Measurements from ENCODE around the gene SH3BGRL3. TPM values are rescaled to one million over a fixed set of nuclear protein-coding genes. Genes with fewer than 3 reads are reported as not detected.

Gene SH3BGRL3
- total and polyA plus RNA-seq, 2 experiments from 2014 or later: 30.9 to 370 TPM

DNA sequence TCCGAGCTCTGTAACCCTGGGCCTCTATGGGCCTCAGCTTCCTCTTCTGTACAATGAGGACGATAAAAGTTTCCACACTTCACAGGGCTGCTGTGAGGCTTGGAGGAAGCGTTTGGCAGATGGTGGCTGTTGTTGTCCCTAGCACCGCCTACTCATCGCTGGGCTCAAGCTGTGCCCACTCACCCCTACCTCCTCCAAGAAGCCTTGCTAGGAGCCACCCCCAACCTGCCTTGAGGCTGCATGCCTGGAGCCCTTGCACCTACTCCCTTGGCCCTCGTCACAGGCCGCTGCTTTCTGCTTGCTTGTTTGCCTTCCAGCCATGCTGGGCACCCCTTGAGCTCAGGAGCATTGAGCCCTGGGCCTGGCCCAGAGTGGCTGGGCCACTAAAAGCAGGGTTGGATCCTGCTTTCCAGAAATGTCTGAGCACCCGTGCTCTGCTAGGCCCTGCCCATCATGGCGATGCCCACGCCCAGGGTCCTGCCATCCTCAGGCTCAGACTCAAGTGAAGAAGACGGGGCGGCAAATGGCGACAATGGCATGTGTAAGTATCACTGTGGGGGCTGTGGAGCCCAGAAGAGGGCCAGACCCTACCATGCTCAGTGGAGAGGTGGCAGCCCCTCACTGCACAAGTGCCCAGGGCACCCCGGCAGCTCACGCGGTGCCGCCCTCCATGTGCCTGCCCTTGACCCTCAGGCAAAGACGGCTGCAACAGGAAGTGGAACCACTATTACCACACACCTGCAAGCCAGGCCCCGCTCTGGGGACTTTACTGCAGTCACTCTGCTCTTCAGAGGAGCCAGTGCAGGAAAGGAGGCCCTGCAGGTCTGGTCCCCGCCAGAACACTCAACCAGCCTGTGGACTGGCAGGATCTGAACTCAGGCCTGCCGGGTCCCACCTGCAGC, 9.5 kb downstream of the SH3BGRL3 start:
- ATAC-seq (no peak), DNase-seq (ENCODE audit: low spot score) (no peak)
- 0 out of 2 replicates have a peak, but pooled peaks cover 3% of the 10 kb centered on the region for H4K20me1 ChIP-seq (replicated peaks; ENCODE audit: insufficient read depth)
- H3F3A ChIP-seq (replicated peaks; ENCODE audit: low read depth): no peaks in the 10 kb centered on the region
- H3K27ac Mint-ChIP-seq: peak overlapping the region; percentile 56; the same call in 1 of the 2 replicates
- H3K4me3 ChIP-seq: no peak overlapping the region
- H3K4me1 ChIP-seq (ENCODE audit: insufficient read depth): peaks cover 9% of the 10 kb centered on the region; the same call in 1 of the 2 replicates
- no peak overlapping the region for H3K27ac ChIP-seq (ENCODE audit: low read depth)
- H3K9me3 Mint-ChIP-seq: no peaks in the 10 kb centered on the region
- no peak for TF ChIP-seq NANOG (IDR thresholded peaks at IDR 0.05; ENCODE audit: borderline replicate concordance)
- TF ChIP-seq, protein P1, sequence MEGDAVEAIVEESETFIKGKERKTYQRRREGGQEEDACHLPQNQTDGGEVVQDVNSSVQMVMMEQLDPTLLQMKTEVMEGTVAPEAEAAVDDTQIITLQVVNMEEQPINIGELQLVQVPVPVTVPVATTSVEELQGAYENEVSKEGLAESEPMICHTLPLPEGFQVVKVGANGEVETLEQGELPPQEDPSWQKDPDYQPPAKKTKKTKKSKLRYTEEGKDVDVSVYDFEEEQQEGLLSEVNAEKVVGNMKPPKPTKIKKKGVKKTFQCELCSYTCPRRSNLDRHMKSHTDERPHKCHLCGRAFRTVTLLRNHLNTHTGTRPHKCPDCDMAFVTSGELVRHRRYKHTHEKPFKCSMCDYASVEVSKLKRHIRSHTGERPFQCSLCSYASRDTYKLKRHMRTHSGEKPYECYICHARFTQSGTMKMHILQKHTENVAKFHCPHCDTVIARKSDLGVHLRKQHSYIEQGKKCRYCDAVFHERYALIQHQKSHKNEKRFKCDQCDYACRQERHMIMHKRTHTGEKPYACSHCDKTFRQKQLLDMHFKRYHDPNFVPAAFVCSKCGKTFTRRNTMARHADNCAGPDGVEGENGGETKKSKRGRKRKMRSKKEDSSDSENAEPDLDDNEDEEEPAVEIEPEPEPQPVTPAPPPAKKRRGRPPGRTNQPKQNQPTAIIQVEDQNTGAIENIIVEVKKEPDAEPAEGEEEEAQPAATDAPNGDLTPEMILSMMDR (conservative IDR thresholded peaks at IDR 0.05; ENCODE audit: low read depth in 2 of 2): no peak
- TF ChIP-seq ETS1 (IDR thresholded peaks at IDR 0.05): no peak
- TF ChIP-seq REST (IDR thresholded peaks at IDR 0.05; ENCODE audit: unreplicated experiment): no peak
- TF ChIP-seq STAT1 (IDR thresholded peaks at IDR 0.05; ENCODE audit: unreplicated experiment): no peak
- no peak for TF ChIP-seq EZH2phosphoT487 (IDR thresholded peaks at IDR 0.05; ENCODE audit: unreplicated experiment)
- TF ChIP-seq EZH2 (IDR thresholded peaks at IDR 0.05; ENCODE audit: low read depth, unreplicated experiment): no peak
- TF ChIP-seq ZNF114 (CRISPR knock-in tag; IDR thresholded peaks at IDR 0.05): no peak
- TF ChIP-seq JUNB (IDR thresholded peaks at IDR 0.05; ENCODE audit: unreplicated experiment): no peak
- no peak for TF ChIP-seq ZNF331 (CRISPR knock-in tag; IDR thresholded peaks at IDR 0.05; ENCODE audit: low read depth)
- no peak for TF ChIP-seq POLR2AphosphoS5 (IDR thresholded peaks at IDR 0.05; ENCODE audit: low read depth)
- TF ChIP-seq, protein P2, sequence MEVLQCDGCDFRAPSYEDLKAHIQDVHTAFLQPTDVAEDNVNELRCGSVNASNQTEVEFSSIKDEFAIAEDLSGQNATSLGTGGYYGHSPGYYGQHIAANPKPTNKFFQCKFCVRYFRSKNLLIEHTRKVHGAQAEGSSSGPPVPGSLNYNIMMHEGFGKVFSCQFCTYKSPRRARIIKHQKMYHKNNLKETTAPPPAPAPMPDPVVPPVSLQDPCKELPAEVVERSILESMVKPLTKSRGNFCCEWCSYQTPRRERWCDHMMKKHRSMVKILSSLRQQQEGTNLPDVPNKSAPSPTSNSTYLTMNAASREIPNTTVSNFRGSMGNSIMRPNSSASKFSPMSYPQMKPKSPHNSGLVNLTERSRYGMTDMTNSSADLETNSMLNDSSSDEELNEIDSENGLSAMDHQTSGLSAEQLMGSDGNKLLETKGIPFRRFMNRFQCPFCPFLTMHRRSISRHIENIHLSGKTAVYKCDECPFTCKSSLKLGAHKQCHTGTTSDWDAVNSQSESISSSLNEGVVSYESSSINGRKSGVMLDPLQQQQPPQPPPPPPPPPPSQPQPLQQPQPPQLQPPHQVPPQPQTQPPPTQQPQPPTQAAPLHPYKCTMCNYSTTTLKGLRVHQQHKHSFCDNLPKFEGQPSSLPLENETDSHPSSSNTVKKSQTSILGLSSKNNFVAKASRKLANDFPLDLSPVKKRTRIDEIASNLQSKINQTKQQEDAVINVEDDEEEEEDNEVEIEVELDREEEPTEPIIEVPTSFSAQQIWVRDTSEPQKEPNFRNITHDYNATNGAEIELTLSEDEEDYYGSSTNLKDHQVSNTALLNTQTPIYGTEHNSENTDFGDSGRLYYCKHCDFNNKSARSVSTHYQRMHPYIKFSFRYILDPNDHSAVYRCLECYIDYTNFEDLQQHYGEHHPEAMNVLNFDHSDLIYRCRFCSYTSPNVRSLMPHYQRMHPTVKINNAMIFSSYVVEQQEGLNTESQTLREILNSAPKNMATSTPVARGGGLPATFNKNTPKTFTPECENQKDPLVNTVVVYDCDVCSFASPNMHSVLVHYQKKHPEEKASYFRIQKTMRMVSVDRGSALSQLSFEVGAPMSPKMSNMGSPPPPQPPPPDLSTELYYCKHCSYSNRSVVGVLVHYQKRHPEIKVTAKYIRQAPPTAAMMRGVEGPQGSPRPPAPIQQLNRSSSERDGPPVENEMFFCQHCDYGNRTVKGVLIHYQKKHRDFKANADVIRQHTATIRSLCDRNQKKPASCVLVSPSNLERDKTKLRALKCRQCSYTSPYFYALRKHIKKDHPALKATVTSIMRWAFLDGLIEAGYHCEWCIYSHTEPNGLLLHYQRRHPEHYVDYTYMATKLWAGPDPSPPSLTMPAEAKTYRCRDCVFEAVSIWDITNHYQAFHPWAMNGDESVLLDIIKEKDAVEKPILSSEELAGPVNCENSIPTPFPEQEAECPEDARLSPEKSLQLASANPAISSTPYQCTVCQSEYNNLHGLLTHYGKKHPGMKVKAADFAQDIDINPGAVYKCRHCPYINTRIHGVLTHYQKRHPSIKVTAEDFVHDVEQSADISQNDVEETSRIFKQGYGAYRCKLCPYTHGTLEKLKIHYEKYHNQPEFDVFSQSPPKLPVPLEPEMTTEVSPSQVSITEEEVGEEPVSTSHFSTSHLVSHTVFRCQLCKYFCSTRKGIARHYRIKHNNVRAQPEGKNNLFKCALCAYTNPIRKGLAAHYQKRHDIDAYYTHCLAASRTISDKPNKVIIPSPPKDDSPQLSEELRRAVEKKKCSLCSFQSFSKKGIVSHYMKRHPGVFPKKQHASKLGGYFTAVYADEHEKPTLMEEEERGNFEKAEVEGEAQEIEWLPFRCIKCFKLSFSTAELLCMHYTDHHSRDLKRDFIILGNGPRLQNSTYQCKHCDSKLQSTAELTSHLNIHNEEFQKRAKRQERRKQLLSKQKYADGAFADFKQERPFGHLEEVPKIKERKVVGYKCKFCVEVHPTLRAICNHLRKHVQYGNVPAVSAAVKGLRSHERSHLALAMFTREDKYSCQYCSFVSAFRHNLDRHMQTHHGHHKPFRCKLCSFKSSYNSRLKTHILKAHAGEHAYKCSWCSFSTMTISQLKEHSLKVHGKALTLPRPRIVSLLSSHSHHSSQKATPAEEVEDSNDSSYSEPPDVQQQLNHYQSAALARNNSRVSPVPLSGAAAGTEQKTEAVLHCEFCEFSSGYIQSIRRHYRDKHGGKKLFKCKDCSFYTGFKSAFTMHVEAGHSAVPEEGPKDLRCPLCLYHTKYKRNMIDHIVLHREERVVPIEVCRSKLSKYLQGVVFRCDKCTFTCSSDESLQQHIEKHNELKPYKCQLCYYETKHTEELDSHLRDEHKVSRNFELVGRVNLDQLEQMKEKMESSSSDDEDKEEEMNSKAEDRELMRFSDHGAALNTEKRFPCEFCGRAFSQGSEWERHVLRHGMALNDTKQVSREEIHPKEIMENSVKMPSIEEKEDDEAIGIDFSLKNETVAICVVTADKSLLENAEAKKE (CRISPR knock-in tag; IDR thresholded peaks at IDR 0.05): no peak
- no peak for TF ChIP-seq CREB1 (CRISPR knock-in tag; IDR thresholded peaks at IDR 0.05; ENCODE audit: low read depth)
- H3K36me3 Mint-ChIP-seq (ENCODE audit: low read depth): no peaks in the 10 kb centered on the region; the same call in 1 of the 3 replicates
- peaks cover 36% of the 10 kb centered on the region for H3K4me1 Mint-ChIP-seq
- no peaks in the 10 kb centered on the region for H3K9me2 ChIP-seq (ENCODE audit: insufficient read depth)
- no peaks in the 10 kb centered on the region for H3K79me2 ChIP-seq (replicated peaks; ENCODE audit: insufficient read depth)
- no peak overlapping the region for H3K4me3 Mint-ChIP-seq
- no peaks in the 10 kb centered on the region for H3K27me3 ChIP-seq (ENCODE audit: insufficient read depth)
- peaks cover 8% of the 10 kb centered on the region for H3K27me3 Mint-ChIP-seq (ENCODE audit: insufficient read depth, low read depth, poor library complexity)
- no peak overlapping the region for H2AFZ ChIP-seq
- H3K36me3 ChIP-seq (ENCODE audit: insufficient read depth): no peaks in the 10 kb centered on the region
- H3K4me2 ChIP-seq: no peak overlapping the region

All from GM23338 (cell line).